Nephron progenitor cell (in vitro differentiated cells): Measurements from ENCODE around the gene PDIA4.
"Not testable (repeated sequence)": the region's sequence is repeated elsewhere in the genome, so short reads cannot be mapped to it uniquely, and the experiment has no call there.

ENCODE experiments used
- DNase-seq: peaks from one replicate; pipeline ENCODE4 v3.0.0; 2021
- H3K27ac Mint-ChIP-seq: 2 replicates; pipeline ENCODE4 v1.8.0; 2021; ENCODE audit warnings: mild to moderate bottlenecking, moderate library complexity, mixed read lengths
- H3K27me3 Mint-ChIP-seq: 2 replicates; pipeline ENCODE4 v1.8.0; 2021; ENCODE audit warnings: mild to moderate bottlenecking, low read depth, mixed read lengths; ENCODE audit not compliant: poor library complexity
- H3K36me3 Mint-ChIP-seq: 2 replicates; pipeline ENCODE4 v1.8.0; 2021; ENCODE audit warnings: low read depth, mixed read lengths
- H3K4me1 Mint-ChIP-seq: 2 replicates; pipeline ENCODE4 v1.8.0; 2021; ENCODE audit warnings: mixed read lengths
- H3K4me3 Mint-ChIP-seq: 2 replicates; pipeline ENCODE4 v1.8.0; 2021; ENCODE audit warnings: mild to moderate bottlenecking, moderate library complexity, mixed read lengths
- H3K9me3 Mint-ChIP-seq: 2 replicates; pipeline ENCODE4 v1.8.0; 2021; ENCODE audit warnings: mild to moderate bottlenecking, moderate library complexity, mixed read lengths
- CTCF ChIP-seq: fragments of 200-600 bp; sonication (generic); IDR thresholded peaks from 2 replicates; pipeline ENCODE4 v1.5.0; 2021; ENCODE audit warnings: antibody characterized with exemption

PDIA4 gene

GRCh38 chr7:149043936-149044335 lies 15.6 kb upstream of the PDIA4 start:
- no peak for DNase-seq
- Mint-ChIP-seq H3K4me3 (no peak overlapping the region), H3K9me3 (peaks cover 12% of the 10 kb centered on the region), H3K27ac (no peak overlapping the region), H3K36me3 (no peaks in the 10 kb centered on the region), H3K27me3 (peaks cover 9% of the 10 kb centered on the region), H3K4me1 (peaks cover 6% of the 10 kb centered on the region)
- no peak for TF ChIP-seq CTCF

GRCh38 chr7:149041350-149041749 lies 13.0 kb upstream of the PDIA4 start:
- no peak overlapping the region for H3K27ac Mint-ChIP-seq
- peaks cover 13% of the 10 kb centered on the region for H3K36me3 Mint-ChIP-seq
- H3K4me3 Mint-ChIP-seq, result no peak overlapping the region
- TF ChIP-seq CTCF, result no peak
- H3K27me3 Mint-ChIP-seq, result peaks cover 4% of the 10 kb centered on the region
- no peak for DNase-seq
- peaks cover 10% of the 10 kb centered on the region for H3K4me1 Mint-ChIP-seq
- H3K9me3 Mint-ChIP-seq, result peaks cover 25% of the 10 kb centered on the region

GRCh38 chr7:149038641-149039040 lies 10.3 kb upstream of the PDIA4 start:
- Mint-ChIP-seq H3K4me1 (peaks cover 10% of the 10 kb centered on the region), H3K9me3 (peaks cover 27% of the 10 kb centered on the region), H3K36me3 (peaks cover 13% of the 10 kb centered on the region), H3K27me3 (peaks cover 10% of the 10 kb centered on the region)
- H3K27ac Mint-ChIP-seq, H3K4me3 Mint-ChIP-seq, DNase-seq: not testable (repeated sequence)

GRCh38 chr7:149036676-149037075 lies 8.4 kb upstream of the PDIA4 start:
- H3K27me3 Mint-ChIP-seq, result peaks cover 13% of the 10 kb centered on the region
- no peak for DNase-seq
- H3K4me1 Mint-ChIP-seq, result peaks cover 10% of the 10 kb centered on the region
- H3K36me3 Mint-ChIP-seq, result peaks cover 13% of the 10 kb centered on the region
- no peak overlapping the region for H3K27ac Mint-ChIP-seq
- H3K9me3 Mint-ChIP-seq, result peaks cover 31% of the 10 kb centered on the region
- no peak overlapping the region for H3K4me3 Mint-ChIP-seq
- no peak for TF ChIP-seq CTCF

- Mint-ChIP-seq H3K27ac (no peak overlapping the region), H3K4me1 (peaks cover 22% of the 10 kb centered on the region), H3K27me3 (peaks cover 13% of the 10 kb centered on the region), H3K36me3 (no peaks in the 10 kb centered on the region), H3K4me3 (no peak overlapping the region), H3K9me3 (peaks cover 29% of the 10 kb centered on the region)
- no peak for DNase-seq
- no peak for TF ChIP-seq CTCF
Observed at GRCh38 chr7:149031353-149031910, 3.1 kb upstream of the PDIA4 start.

- Mint-ChIP-seq H3K9me3 (peaks cover 21% of the 10 kb centered on the region), H3K4me1 (peaks cover 32% of the 10 kb centered on the region), H3K27me3 (peaks cover 13% of the 10 kb centered on the region)
- H3K27ac Mint-ChIP-seq, DNase-seq, H3K4me3 Mint-ChIP-seq, H3K36me3 Mint-ChIP-seq: not testable (repeated sequence)
Observed at GRCh38 chr7:149030439-149030838, 2.1 kb upstream of the PDIA4 start.

GRCh38 chr7:149027611-149028345 lies 527 bp downstream of the PDIA4 start:
- Mint-ChIP-seq H3K36me3 (peaks cover 17% of the 10 kb centered on the region), H3K4me1 (peaks cover 50% of the 10 kb centered on the region), H3K27me3 (peaks cover 3% of the 10 kb centered on the region), H3K27ac (peak overlapping the region; percentile 96), H3K4me3 (peak overlapping the region; percentile 97), H3K9me3 (peaks cover 21% of the 10 kb centered on the region)
- no peak for TF ChIP-seq CTCF
- no peak for DNase-seq
